Neuronal stem cell (in vitro differentiated cells): ENCODE measurements around the gene YWHAG.

Experiments used
- DNase-seq: peaks from one replicate; pipeline ENCODE4 v3.0.0-alpha.2; 2013; ENCODE audit warnings: low spot score
- H2AFZ ChIP-seq: one replicate; pipeline ENCODE4 v1.6.1; 2013; ENCODE audit warnings: mild to moderate bottlenecking, low read length, inconsistent platforms
- H2AK5ac ChIP-seq: 2 replicates; pipeline ENCODE4 v1.6.1; 2013; ENCODE audit warnings: low read depth, mild to moderate bottlenecking, inconsistent platforms, low read length, moderate library complexity, mixed read lengths
- H2BK120ac ChIP-seq: 2 replicates; pipeline ENCODE4 v1.6.1; 2013; ENCODE audit warnings: low read depth, mild to moderate bottlenecking, inconsistent platforms, low read length, moderate library complexity, mixed read lengths
- H2BK12ac ChIP-seq: one replicate; pipeline ENCODE4 v1.6.1; 2013; ENCODE audit warnings: low read length, inconsistent platforms
- H2BK15ac ChIP-seq: 2 replicates; pipeline ENCODE4 v1.6.1; 2013; ENCODE audit warnings: mild to moderate bottlenecking, low read length, inconsistent platforms, mixed read lengths
- H2BK5ac ChIP-seq: one replicate; pipeline ENCODE4 v1.6.1; 2013; ENCODE audit warnings: inconsistent platforms, mild to moderate bottlenecking, low read length, moderate library complexity
- H3K14ac ChIP-seq: one replicate; pipeline ENCODE4 v1.6.1; 2013; ENCODE audit warnings: low read length, inconsistent platforms
- H3K18ac ChIP-seq: 2 replicates; pipeline ENCODE4 v1.6.1; 2013; ENCODE audit warnings: low read length, inconsistent platforms
- H3K23ac ChIP-seq: 2 replicates; pipeline ENCODE4 v1.6.1; 2013; ENCODE audit warnings: low read depth, mild to moderate bottlenecking, mixed read lengths, low read length, inconsistent platforms; ENCODE audit not compliant: poor library complexity
- H3K27ac ChIP-seq: replicated peaks from 3 replicates; pipeline ENCODE4 v1.5.1; 2013; ENCODE audit warnings: low read length, inconsistent platforms
- H3K27me3 ChIP-seq, 3 experiments: 2 replicates each; pipeline ENCODE4 v1.6.1; 2013; ENCODE audit warnings: low read length in 3 of 3, mild to moderate bottlenecking in 2 of 3, inconsistent platforms in 1 of 3, low read depth in 1 of 3, mixed read lengths in 1 of 3, moderate library complexity in 1 of 3; ENCODE audit not compliant: control insufficient read depth in 3 of 3, insufficient read depth in 3 of 3
- H3K36me3 ChIP-seq, 2 donors: replicated peaks in 1 of 2; 2 replicates each; pipeline ENCODE4 v1.6.1; 2013; ENCODE audit warnings: low read length in 2 of 2; ENCODE audit not compliant: control insufficient read depth in 2 of 2, insufficient read depth in 2 of 2
- H3K4ac ChIP-seq: 2 replicates; pipeline ENCODE4 v1.6.1; 2013; ENCODE audit warnings: inconsistent platforms, mild to moderate bottlenecking, low read length, moderate library complexity
- H3K4me1 ChIP-seq, 2 donors: 1 replicate in 1 of 2; 2 replicates in 1 of 2; pipeline ENCODE4 v1.6.1; 2013; ENCODE audit warnings: low read length in 2 of 2, low read depth in 1 of 2; ENCODE audit not compliant: control insufficient read depth in 2 of 2, insufficient read depth in 1 of 2
- H3K4me2 ChIP-seq: one replicate; pipeline ENCODE4 v1.6.1; 2013; ENCODE audit warnings: mild to moderate bottlenecking, low read length, inconsistent platforms; ENCODE audit not compliant: insufficient read depth, poor library complexity, severe bottlenecking
- H3K4me3 ChIP-seq, 2 donors: 2 replicates each; pipeline ENCODE4 v1.5.1; 2013; ENCODE audit warnings: low read length in 2 of 2, mild to moderate bottlenecking in 2 of 2, inconsistent platforms in 1 of 2, moderate library complexity in 1 of 2
- H3K79me1 ChIP-seq: one replicate; pipeline ENCODE4 v1.6.1; 2013; ENCODE audit warnings: low read depth, mild to moderate bottlenecking, inconsistent platforms, low read length, moderate library complexity
- H3K9ac ChIP-seq: one replicate; pipeline ENCODE4 v1.6.1; 2013; ENCODE audit warnings: mild to moderate bottlenecking, low read depth, low read length, inconsistent platforms; ENCODE audit not compliant: poor library complexity
- H3K9me3 ChIP-seq, 2 donors: replicated peaks in 1 of 2; 2 replicates each; pipeline versions ENCODE3 to v1.6.1; 2013; ENCODE audit warnings: low read length in 2 of 2, mild to moderate bottlenecking in 2 of 2, inconsistent platforms in 1 of 2, low read depth in 1 of 2, mixed read lengths in 1 of 2, moderate library complexity in 1 of 2; ENCODE audit not compliant: control insufficient read depth in 2 of 2, insufficient read depth in 1 of 2
- H4K8ac ChIP-seq: one replicate; pipeline ENCODE4 v1.6.1; 2013; ENCODE audit warnings: low read depth, mild to moderate bottlenecking, inconsistent platforms, low read length, moderate library complexity
- H4K91ac ChIP-seq: one replicate; pipeline ENCODE4 v1.6.1; 2013; ENCODE audit warnings: low read length, low read depth, mild to moderate bottlenecking, inconsistent platforms; ENCODE audit not compliant: poor library complexity
- WGBS, 2 donors: extraction: QIAGEN DNeasy Blood & Tissue Kit; methylation state at CpG; one replicate each; pipeline ENCODE4 v1.1.7; 2013; ENCODE audit warnings: missing lambda C conversion rate in 2 of 2, mixed read lengths in 1 of 2; ENCODE audit not compliant: insufficient read length in 2 of 2, insufficient replicate concordance in 1 of 2; ENCODE audit errors: extremely low coverage in 2 of 2; 5-methylcytosine and 5-hydroxymethylcytosine counted together

YWHAG gene

GRCh38 chr7:76330261-76330660 lies 28.5 kb downstream of the YWHAG start:
- Histone ChIP-seq H3K79me1 (peaks cover 16% of the 10 kb centered on the region), H3K4me2 (no peak overlapping the region), H2BK120ac (no peak overlapping the region), H3K27me3 (no peaks in the 10 kb centered on the region), H3K4ac (no peak overlapping the region), H2AFZ (no peak overlapping the region), H3K18ac (no peak overlapping the region), H2BK15ac (no peak overlapping the region), H3K14ac (no peak overlapping the region), H3K9me3 (no peaks in the 10 kb centered on the region), H4K91ac (no peak overlapping the region), H3K9ac (no peak overlapping the region), H4K8ac (no peak overlapping the region), H2AK5ac (no peak overlapping the region), H2BK5ac (no peak overlapping the region), H3K27ac (no peak overlapping the region), H3K36me3 (peaks cover 42 to 96% of the 10 kb centered on the region in 2 donors), H3K4me1 (no peaks in the 10 kb centered on the region), H3K23ac (no peak overlapping the region), H2BK12ac (no peak overlapping the region), H3K4me3 (no peak overlapping the region)
- no CpG with 5 or more reads among the region's 4 CpGs for WGBS, 2 donors
- no peak for DNase-seq

GRCh38 chr7:76329479-76329878 lies 29.3 kb downstream of the YWHAG start:
- H3K4me1 ChIP-seq: no peaks in the 10 kb centered on the region
- no peak overlapping the region for H3K4ac ChIP-seq
- no CpG with 5 or more reads among the region's 29 CpGs for WGBS, 2 donors
- H3K9me3 ChIP-seq: no peaks in the 10 kb centered on the region
- no peak overlapping the region for H2AFZ ChIP-seq
- H3K4me3 ChIP-seq: no peak overlapping the region
- no peak overlapping the region for H3K14ac ChIP-seq
- H4K91ac ChIP-seq: no peak overlapping the region
- H2BK12ac ChIP-seq: no peak overlapping the region
- DNase-seq: no peak
- peaks cover 16% of the 10 kb centered on the region for H3K79me1 ChIP-seq
- H2AK5ac ChIP-seq: no peak overlapping the region
- no peak overlapping the region for H2BK120ac ChIP-seq
- H3K9ac ChIP-seq: no peak overlapping the region
- H3K4me2 ChIP-seq: no peak overlapping the region
- H4K8ac ChIP-seq: no peak overlapping the region
- H3K23ac ChIP-seq: peak overlapping the region; percentile 57
- no peaks in the 10 kb centered on the region for H3K27me3 ChIP-seq
- no peak overlapping the region for H3K18ac ChIP-seq
- H3K27ac ChIP-seq: no peak overlapping the region
- H3K36me3 ChIP-seq: peaks cover 44 to 99% of the 10 kb centered on the region in 2 donors
- H2BK5ac ChIP-seq: no peak overlapping the region
- no peak overlapping the region for H2BK15ac ChIP-seq

- no peak for DNase-seq
- H4K91ac ChIP-seq: no peak overlapping the region
- H3K27me3 ChIP-seq: no peaks in the 10 kb centered on the region
- no peak overlapping the region for H2BK120ac ChIP-seq
- H3K14ac ChIP-seq: no peak overlapping the region
- H3K23ac ChIP-seq: no peak overlapping the region
- WGBS, 2 donors: no CpG with 5 or more reads among the region's 15 CpGs
- H3K4me3 ChIP-seq: no peak overlapping the region
- no peak overlapping the region for H2AFZ ChIP-seq
- H3K9ac ChIP-seq: no peak overlapping the region
- H3K27ac ChIP-seq: no peak overlapping the region
- H2AK5ac ChIP-seq: no peak overlapping the region
- H3K4ac ChIP-seq: no peak overlapping the region
- H3K9me3 ChIP-seq: no peaks in the 10 kb centered on the region
- H2BK12ac ChIP-seq: no peak overlapping the region
- peaks cover 40 to 98% of the 10 kb centered on the region in 2 donors for H3K36me3 ChIP-seq
- no peak overlapping the region for H2BK5ac ChIP-seq
- no peak overlapping the region for H3K18ac ChIP-seq
- no peak overlapping the region for H3K4me2 ChIP-seq
- peaks cover 14% of the 10 kb centered on the region for H3K79me1 ChIP-seq
- no peak overlapping the region for H2BK15ac ChIP-seq
- no peaks in the 10 kb centered on the region for H3K4me1 ChIP-seq
- H4K8ac ChIP-seq: no peak overlapping the region
Measured at GRCh38 chr7:76328389-76328788, 30.4 kb downstream of the YWHAG start.

- Histone ChIP-seq H3K9me3 (no peaks in the 10 kb centered on the region), H3K4me1 (no peaks in the 10 kb centered on the region), H2BK12ac (no peak overlapping the region), H3K9ac (no peak overlapping the region), H4K91ac (no peak overlapping the region), H3K36me3 (peaks cover 39 to 98% of the 10 kb centered on the region in 2 donors), H2AK5ac (no peak overlapping the region), H3K23ac (no peak overlapping the region), H2BK5ac (no peak overlapping the region), H3K4me2 (no peak overlapping the region), H3K4ac (no peak overlapping the region), H3K14ac (no peak overlapping the region), H2BK15ac (no peak overlapping the region), H3K79me1 (peaks cover 14% of the 10 kb centered on the region), H3K18ac (no peak overlapping the region), H3K4me3 (no peak overlapping the region), H3K27ac (no peak overlapping the region), H3K27me3 (no peaks in the 10 kb centered on the region), H2BK120ac (no peak overlapping the region), H2AFZ (no peak overlapping the region), H4K8ac (no peak overlapping the region)
- WGBS, 2 donors: no CpG with 5 or more reads among the region's 7 CpGs
- DNase-seq: no peak
Measured at GRCh38 chr7:76327610-76328009, 31.2 kb downstream of the YWHAG start.
